ENCODE data around the gene GET3. TPM values are rescaled to one million over a fixed set of nuclear protein-coding genes. Genes with fewer than 3 reads are reported as not detected.

The GET3 gene
- total and polyA plus RNA-seq, 2 of the 13 experiments (the other 11 are each of a cell fraction or from before 2014, with no cell fraction given), result 57.7 to 59.4 TPM

DNA sequence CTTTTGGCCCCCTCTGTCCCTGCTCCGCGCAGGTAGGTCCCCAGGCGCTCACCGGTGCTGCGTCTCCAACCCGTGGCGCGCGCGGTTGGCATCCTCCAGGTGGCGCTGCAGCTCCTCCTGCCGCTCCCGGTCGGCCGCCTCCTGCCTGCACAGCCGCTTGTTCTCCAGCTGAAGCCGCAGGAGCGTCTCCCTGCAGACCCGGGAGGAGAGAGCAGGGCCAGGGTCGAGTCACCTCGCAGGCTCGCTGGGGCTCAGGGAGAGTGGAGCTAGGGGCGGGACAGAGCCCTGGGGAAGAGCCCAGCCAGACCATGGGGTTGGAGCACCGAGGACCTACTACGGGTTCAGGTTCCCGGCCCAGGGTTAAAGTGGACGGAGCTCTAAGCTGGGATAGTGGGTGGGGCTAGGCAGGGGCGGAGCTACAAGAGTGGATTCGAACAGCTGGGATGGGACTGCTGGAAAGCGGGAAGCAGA lies 28.8 kb downstream of the GET3 start (continued):
- no peak for TF ChIP-seq ZNF343 (CRISPR knock-in tag; IDR thresholded peaks at IDR 0.05)
- no peak for TF ChIP-seq MAFF (IDR thresholded peaks at IDR 0.05; ENCODE audit: low read depth, low read length)
- TF ChIP-seq HOXA9 (CRISPR knock-in tag; IDR thresholded peaks at IDR 0.05; ENCODE audit: borderline replicate concordance), result no peak
- TF ChIP-seq SRSF1 (optimal IDR thresholded peaks at IDR 0.05; ENCODE audit: low read depth, low read length), result no peak
- TF ChIP-seq, protein P1, sequence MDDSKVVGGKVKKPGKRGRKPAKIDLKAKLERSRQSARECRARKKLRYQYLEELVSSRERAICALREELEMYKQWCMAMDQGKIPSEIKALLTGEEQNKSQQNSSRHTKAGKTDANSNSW (CRISPR knock-in tag; IDR thresholded peaks at IDR 0.05; ENCODE audit: borderline replicate concordance), result no peak
- no peak for TF ChIP-seq NFIC (IDR thresholded peaks at IDR 0.05; ENCODE audit: low read length)
- no peak for TF ChIP-seq ZNF766 (CRISPR knock-in tag; IDR thresholded peaks at IDR 0.05; ENCODE audit: borderline replicate concordance)
- TF ChIP-seq AGO1 (IDR thresholded peaks at IDR 0.05; ENCODE audit: low read depth, low read length, poor library complexity, severe bottlenecking), result peak; percentile 65
- TF ChIP-seq SP2 (CRISPR knock-in tag; IDR thresholded peaks at IDR 0.05), result no peak
- TF ChIP-seq ZNF558 (CRISPR knock-in tag; IDR thresholded peaks at IDR 0.05; ENCODE audit: borderline replicate concordance), result no peak
- 0 out of 2 replicates have a peak, but pooled peaks have one; percentile 44 for TF ChIP-seq ZNF501 (CRISPR knock-in tag; IDR thresholded peaks at IDR 0.05)
- TF ChIP-seq ZNF550 (CRISPR knock-in tag; IDR thresholded peaks at IDR 0.05; ENCODE audit: borderline replicate concordance), result no peak
- no peak for TF ChIP-seq NFIB (CRISPR knock-in tag; IDR thresholded peaks at IDR 0.05; ENCODE audit: borderline replicate concordance)
- TF ChIP-seq ELF3 (CRISPR knock-in tag; IDR thresholded peaks at IDR 0.05), result peak; percentile 47; the same call in 1 of the 2 replicates
- TF ChIP-seq CHCHD3 (CRISPR knock-in tag; IDR thresholded peaks at IDR 0.05), result no peak
- peak; percentile 68; the same call in 1 of the 2 replicates for TF ChIP-seq ETV6 (CRISPR knock-in tag; conservative IDR thresholded peaks at IDR 0.05)
- TF ChIP-seq, protein P2, sequence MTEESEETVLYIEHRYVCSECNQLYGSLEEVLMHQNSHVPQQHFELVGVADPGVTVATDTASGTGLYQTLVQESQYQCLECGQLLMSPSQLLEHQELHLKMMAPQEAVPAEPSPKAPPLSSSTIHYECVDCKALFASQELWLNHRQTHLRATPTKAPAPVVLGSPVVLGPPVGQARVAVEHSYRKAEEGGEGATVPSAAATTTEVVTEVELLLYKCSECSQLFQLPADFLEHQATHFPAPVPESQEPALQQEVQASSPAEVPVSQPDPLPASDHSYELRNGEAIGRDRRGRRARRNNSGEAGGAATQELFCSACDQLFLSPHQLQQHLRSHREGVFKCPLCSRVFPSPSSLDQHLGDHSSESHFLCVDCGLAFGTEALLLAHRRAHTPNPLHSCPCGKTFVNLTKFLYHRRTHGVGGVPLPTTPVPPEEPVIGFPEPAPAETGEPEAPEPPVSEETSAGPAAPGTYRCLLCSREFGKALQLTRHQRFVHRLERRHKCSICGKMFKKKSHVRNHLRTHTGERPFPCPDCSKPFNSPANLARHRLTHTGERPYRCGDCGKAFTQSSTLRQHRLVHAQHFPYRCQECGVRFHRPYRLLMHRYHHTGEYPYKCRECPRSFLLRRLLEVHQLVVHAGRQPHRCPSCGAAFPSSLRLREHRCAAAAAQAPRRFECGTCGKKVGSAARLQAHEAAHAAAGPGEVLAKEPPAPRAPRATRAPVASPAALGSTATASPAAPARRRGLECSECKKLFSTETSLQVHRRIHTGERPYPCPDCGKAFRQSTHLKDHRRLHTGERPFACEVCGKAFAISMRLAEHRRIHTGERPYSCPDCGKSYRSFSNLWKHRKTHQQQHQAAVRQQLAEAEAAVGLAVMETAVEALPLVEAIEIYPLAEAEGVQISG (CRISPR knock-in tag; IDR thresholded peaks at IDR 0.05), result peak; percentile 90
- TF ChIP-seq ZNF879 (CRISPR knock-in tag; IDR thresholded peaks at IDR 0.05), result no peak
- TF ChIP-seq, protein P3, sequence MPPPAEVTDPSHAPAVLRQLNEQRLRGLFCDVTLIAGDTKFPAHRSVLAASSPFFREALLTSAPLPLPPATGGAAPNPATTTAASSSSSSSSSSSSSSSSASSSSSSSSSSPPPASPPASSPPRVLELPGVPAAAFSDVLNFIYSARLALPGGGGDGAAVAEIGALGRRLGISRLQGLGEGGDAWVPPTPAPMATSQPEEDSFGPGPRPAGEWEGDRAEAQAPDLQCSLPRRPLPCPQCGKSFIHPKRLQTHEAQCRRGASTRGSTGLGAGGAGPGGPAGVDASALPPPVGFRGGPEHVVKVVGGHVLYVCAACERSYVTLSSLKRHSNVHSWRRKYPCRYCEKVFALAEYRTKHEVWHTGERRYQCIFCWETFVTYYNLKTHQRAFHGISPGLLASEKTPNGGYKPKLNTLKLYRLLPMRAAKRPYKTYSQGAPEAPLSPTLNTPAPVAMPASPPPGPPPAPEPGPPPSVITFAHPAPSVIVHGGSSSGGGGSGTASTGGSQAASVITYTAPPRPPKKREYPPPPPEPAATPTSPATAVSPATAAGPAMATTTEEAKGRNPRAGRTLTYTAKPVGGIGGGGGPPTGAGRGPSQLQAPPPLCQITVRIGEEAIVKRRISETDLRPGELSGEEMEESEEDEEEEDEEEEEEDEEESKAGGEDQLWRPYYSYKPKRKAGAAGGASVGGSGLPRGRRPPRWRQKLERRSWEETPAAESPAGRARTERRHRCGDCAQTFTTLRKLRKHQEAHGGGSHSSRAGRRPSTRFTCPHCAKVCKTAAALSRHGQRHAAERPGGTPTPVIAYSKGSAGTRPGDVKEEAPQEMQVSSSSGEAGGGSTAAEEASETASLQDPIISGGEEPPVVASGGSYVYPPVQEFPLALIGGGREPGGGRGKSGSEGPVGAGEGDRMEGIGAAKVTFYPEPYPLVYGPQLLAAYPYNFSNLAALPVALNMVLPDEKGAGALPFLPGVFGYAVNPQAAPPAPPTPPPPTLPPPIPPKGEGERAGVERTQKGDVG (CRISPR knock-in tag; IDR thresholded peaks at IDR 0.05; ENCODE audit: borderline replicate concordance), result no peak
- TF ChIP-seq REPIN1 (CRISPR knock-in tag; IDR thresholded peaks at IDR 0.05; ENCODE audit: borderline replicate concordance, low read depth), result peak; percentile 65; the same call in 1 of the 2 replicates
- TF ChIP-seq TEAD2 (CRISPR knock-in tag; IDR thresholded peaks at IDR 0.05), result no peak
- TF ChIP-seq NR1H2 (CRISPR knock-in tag; IDR thresholded peaks at IDR 0.05; ENCODE audit: borderline replicate concordance, low read depth), result no peak
- TF ChIP-seq ZSCAN21 (CRISPR knock-in tag; IDR thresholded peaks at IDR 0.05; ENCODE audit: borderline replicate concordance), result peak; percentile 40; the same call in 1 of the 2 replicates
- TF ChIP-seq GTF2F1 (IDR thresholded peaks at IDR 0.05; ENCODE audit: low read length), result no peak
- TF ChIP-seq AKAP8 (CRISPR knock-in tag; IDR thresholded peaks at IDR 0.05), result no peak
- TF ChIP-seq CHD2 (IDR thresholded peaks at IDR 0.05; ENCODE audit: low read depth, low read length), result no peak

Measured in HepG2 (cell line).